HG02981 (cell line): ENCODE measurements around the gene CPEB3.
"Not testable (repeated sequence)": the region's sequence is repeated elsewhere in the genome, so short reads cannot be mapped to it uniquely, and the experiment has no call there.

Source experiments
- ATAC-seq: cut with Tn5 transposase; IDR thresholded peaks from one replicate; pipeline ENCODE4 v1.9.1; 2021; ENCODE audit warnings: mild to moderate bottlenecking, moderate library complexity; ENCODE audit not compliant: unreplicated experiment

The CPEB3 gene

DNA sequence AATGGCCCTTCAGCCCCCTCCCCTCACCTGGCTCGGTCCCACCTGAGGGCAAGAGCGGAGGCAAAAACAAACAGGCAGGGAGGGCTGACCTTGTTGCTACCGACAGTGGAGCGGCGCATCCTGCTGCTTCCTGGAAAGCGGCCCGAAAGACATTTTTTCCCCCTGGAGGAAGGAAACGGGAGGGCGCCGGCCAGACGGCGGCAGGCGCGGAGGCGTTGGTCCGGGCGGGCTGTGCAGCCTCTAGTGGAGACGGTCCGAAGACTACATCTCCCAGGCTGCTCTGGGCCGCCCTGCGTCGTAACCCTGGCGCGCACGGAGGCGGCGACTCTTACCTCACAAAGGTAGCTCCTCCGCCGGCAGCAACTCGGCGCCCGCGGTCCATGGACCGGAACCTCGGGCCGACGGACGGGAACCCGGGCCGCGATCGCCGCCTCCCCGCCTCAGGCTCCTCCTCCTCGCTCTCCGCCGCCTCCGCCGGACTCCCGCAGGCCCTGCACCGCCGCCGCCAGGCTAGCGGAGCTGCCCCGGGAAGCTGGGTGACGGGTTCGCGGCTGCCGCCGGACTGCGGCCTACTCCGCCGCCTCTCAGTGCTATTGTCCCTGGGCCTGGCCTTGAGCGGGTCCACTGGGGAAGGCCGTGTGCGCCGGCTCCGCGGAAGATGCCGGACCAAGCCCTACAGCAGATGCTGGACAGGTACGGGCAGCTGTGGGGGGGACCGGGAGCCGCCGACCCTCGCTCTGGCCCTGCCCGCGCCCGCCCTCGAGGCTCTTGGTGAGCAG, at the start of gene CPEB3, which contains the start of gene MARCHF5:
CPEB3 (minus strand) TSS at position 242 of the 779 bp plus-strand sequence. CDS start 50,728 bp downstream, outside the sequence.
MARCHF5 (plus strand) TSS at position 331 of the 779 bp plus-strand sequence; CDS start at position 659, 328 bp downstream.
- peak; percentile 98 for ATAC-seq

DNA sequence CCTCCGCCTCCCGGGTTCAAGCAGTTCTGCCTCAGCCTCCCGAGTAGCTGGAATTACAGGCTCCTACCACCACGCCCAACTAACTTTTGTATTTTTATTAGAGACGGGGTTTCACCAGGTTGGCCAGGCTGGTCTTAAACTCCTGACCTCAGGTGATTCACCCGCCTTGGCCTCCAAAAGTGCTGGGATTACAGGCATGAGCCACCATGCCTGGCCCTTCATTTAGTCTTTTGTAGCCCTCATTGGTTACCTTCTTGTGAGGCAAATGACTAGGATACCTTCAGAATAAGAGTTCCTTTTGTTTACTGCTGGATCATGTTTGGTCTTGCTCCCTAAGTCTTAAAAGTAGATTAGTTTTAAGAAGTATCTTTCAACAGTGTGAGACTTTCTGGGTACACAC, 39.0 kb upstream of the CPEB3 start:
- not testable (repeated sequence) for ATAC-seq

DNA sequence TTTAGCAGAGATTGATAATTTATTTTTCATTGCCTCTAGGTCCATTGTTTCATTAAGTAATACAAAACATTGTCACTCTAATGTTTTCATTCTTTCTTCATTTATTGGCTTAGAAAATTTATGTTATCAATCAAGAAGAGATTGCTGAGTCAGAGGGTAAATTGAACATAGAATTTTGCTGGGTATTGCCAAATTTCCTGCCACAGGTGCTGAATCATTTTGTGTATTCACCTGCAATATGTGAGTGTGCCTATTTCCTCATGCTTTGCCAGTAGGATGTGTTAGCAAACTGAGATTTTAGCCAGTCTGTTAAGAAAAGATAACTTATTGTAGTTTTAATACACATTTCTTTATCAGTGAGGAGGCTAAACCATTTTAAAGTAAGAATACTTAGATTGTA, 38.1 kb upstream of the CPEB3 start:
- ATAC-seq, result no peak

DNA sequence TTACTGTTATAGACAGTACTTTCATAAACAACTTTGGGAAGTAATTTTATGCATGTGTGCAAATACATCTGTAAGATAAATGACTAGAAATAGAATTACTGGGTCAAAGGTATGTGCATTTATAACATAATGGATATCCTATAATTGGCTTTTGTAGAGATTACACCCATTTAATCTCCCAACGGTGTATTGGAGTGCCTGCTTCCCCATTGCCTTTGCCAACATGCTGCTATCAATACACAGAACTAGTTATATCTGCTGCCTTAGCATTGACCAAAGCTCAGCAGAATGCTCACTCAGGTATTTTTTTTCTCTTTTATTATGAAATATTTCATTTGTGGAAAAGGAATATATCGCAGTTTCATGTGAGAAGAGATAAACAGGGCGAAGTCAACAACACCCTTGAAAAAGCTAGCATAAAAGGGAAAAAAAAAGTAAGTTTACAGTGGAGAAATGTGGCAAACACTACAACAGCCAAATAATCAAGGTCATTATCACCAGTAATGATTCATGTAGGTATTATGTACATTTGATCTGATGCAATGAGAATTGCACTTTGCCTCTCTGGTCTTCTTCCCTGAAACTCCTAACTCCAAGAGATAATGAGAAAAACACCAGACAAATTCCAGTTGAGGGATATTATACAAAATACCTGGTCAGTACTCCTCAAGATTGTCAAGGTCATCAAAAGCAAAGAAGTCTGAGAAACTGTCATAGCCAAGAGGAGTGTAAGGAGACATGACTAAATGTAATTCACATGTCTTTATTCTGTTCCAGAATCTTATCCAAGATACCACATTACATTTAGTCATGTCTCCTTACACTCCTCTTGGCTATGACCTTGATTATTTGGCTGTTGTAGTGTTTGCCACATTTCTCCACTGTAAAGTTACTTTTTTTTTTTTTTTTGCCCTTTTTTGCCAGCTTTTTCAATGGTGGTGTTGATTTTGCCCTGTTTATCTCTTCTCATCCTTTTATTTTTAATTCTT, 36.9 kb upstream of the CPEB3 start:
- ATAC-seq, result no peak

GRCh38 chr10:92323079-92323478, 32.2 kb upstream of the CPEB3 start:
- ATAC-seq, result no peak

GRCh38 chr10:92316610-92317009, 25.7 kb upstream of the CPEB3 start:
- no peak for ATAC-seq

DNA sequence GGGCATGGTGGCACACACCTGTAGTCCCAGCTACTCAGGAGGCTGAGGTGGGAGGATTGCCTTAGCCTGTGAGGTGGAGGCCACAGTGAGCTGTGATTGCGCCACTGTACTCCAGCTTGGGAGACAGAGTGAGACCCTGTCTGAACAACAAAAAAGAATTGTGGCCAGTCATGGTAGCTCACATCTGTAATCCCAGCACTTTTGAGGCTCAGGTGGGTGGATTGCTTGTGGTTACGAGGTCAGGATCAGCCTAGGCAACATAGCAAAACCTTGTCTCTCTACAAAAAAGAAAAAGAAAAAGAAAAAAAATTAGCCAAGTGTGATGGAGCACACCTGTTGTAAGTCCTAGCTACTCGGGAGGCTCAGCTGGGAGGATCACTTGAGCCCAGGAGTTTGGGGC, 22.9 kb upstream of the CPEB3 start:
- ATAC-seq, result no peak

DNA sequence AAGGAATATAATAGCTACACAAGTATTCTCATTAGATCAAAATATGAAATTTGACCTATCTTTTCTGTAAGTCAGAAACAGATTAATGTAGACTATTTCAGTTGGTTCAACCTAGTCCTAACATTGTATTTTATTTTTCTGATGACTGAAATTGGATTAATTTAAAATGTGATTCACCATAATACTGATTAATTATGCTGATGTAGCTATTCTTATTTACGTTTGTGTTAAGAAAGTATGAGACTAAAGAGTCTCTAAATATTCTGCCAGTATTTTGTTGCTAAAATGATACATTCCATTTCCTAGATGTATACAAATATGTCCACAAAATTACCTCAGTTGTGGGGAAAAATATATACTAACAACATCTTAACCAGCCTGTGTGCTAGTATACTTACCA, 18.4 kb upstream of the CPEB3 start:
- ATAC-seq, result no peak

GRCh38 chr10:92305133-92306072, 14.5 kb upstream of the CPEB3 start:
- ATAC-seq, result no peak

DNA sequence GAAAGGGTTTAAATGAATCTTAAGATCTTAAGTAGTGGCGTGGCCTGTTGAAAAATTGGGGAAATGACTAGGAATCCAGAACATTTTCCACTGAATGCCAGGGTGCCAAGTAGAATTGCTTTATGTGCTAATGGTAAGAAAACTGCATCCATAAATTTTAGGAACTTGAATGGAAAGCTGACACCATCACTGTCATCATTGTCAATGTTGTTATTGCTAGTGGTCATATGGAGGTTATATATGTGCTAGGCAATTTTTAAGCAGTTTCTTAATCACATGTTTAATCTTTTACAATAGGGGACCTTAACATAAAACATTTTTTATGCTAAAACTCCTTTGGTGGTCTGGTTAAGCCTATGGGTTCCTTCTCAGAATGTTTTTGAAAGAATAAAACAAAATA, 13.2 kb upstream of the CPEB3 start:
- no peak for ATAC-seq

DNA sequence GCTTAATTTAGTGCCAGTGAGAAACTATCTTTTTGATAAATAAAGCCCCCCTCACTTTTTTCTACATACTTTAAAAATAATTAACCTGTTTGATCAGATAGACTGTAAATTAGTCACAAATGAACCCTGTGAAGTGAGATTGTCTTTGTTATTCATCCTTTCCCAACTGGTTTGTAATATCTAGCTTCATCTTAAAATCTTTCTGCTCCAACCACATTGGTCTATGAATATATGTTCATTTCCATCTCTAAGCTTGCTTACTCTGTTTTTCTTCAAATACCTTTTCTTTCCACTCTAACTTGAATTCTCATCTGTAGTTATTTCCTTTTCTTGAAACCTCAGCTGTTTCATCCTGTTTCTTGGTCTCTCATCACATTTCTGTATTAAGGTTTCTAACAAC, 12.2 kb upstream of the CPEB3 start:
- no peak for ATAC-seq

GRCh38 chr10:92298487-92298886, 7.6 kb upstream of the CPEB3 start:
- ATAC-seq, result no peak

DNA sequence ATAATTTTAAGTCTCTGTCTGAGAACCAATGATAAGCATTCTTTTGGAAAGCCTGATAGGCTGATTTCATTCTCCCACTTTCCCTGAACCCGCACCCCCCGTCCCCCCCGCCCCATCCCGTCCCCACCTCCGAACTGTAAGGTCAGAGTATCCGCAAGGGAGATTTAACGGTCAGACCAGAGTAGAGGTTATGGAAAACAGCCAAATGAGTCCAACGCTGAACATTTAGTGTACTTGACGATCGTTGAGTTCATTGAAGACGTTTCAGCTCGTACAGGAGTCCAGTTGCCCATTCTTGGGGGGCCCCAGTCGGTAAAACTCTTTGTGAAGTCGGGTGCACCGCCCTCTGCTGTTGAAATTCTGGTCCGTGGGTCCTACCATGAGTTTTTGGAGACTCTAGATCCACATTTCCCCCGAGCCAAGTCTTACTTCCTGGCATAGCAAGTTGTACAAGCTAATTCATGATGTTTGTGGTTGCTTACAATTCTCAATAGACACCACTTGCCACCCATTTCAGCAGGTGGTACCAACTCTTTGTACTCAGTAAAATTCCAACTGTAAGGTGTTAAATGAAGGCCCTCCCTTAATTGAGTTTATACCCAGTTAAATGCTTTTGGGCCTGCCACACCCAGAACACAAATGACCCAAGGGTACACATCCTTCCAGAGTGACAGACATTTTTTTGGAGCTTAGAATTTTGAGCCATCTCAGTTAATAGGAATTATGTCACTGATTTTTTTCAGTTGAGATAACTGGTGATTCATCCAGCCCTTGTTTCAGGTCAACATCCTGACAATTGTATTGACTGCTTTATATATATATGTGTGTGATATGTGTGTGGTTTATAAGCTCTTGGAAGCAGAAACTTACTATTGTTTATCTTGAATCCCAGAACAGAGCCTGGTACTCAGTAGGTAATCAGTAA, 1.3 kb upstream of the CPEB3 start:
- no peak for ATAC-seq

DNA sequence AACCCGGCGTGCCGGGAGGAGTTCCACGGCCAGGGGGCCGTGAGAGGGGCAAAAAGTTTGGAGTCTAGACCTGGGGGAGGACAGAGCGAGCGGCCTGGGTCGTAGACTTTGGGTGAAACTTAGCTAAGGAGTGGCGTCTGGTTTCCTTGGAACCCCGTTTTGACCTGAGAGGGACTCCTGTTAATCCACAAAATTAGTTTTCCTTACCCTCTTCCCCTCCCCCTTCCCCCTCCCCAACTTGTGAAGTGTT, 663 bp upstream of the CPEB3 start:
- no peak for ATAC-seq

DNA sequence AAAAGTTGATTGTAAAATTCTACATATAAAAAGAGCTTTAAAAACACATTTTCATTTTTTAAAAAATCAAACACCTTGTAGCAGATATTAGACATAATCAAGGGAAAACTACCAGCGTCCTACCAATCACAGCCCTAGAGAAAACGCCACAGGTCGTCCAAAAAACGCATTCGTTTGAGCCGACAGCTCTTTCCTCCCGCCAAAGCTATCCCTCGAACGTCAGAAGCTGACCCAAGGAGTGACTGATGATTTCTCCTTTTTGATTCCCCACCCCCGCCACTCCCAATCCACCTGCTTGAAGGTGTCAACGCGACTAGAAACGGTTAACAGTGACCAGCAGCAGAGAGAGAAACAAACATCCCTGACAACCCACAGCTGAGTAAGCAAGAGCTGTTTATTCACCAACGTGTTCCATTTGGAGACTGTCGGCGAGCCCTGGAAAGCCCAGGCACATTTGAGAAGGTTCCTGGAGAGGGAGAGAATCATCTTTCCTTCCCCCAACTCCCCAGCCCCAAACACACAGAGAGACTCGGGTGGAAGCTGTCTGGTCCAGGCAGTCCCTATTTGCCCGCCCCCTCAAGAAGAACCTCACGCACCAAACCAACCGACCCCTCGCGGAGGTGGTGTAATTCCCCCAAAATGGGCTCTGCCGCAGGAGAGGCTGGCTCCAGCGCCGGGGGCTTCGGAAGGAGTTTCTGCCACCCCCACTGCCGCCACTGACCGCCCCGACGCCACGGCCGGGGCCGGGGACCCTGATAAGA, 622 bp downstream of the CPEB3 start:
- ATAC-seq, result peak; percentile 10

GRCh38 chr10:92284112-92284704, 6.7 kb downstream of the CPEB3 start:
- ATAC-seq, result no peak

DNA sequence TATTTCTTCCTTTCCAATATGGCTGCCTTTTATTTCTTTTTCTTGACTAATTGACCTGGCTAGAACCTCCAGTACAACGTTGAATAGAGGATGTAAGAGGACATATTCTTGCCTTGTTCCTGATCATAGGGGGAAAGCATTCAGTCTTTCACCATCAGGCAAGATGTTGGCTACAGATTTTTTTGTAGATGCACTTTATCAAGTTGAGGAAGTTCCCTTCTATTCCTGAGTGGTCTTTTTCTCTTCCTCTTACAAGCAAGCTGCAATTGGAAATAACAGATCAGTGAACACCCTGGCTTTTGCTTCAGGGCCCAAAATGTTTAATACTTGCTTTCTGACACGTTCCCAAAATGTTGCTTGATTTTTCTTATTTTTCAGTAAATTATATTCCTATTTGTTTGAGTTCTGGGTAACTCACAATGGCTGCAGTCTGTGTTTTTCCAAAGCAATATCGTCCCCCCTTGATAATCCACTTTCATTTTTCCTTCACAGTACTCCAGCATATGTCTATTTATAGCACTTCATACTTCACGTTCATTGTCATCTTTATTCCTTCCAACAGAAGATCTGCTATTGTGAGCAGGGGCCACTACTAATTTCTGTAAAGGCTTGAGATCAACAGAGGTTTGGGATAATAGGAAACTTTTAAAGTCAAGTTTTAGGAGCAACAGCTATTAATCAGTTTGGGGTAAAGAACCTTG, 11.7 kb downstream of the CPEB3 start:
- no peak for ATAC-seq

- ATAC-seq, result no peak
Measured at GRCh38 chr10:92274071-92274470, 16.8 kb downstream of the CPEB3 start.
